ENCODE data around the gene ZFAND6.

The ZFAND6 gene

DNA sequence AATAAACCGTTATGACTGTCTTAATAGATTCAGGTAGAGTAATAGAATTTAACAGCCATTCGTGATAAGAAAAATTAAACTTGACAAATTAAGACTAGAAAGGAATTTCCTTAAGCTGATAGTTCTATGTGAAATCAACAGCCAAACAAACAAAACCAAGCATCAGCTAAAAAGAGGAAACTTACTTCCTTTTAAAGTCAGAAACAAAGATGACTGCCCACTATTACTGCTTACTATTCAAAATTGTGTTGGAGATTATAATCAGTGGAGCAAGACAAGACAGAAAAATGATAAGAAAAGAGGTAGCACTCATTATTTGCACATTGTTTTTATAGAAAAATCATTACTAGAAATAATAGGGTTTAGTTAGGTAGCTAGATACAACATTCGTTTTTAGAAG lies 79.5 kb downstream of the ZFAND6 start:
- intact Hi-C loops (cut with DNase I; ENCODE audit: low total_unique reads) = no loop called here
- Histone ChIP-seq H3K36me3 (peaks cover 17 to 36% (median 31%) of the 10 kb centered on the region in 3 donors), H3K27ac (no peak overlapping the region), H3K27me3 (no peaks in the 10 kb centered on the region), H3K4me1 (no peaks in the 10 kb centered on the region), H3K9me3 (no peaks in the 10 kb centered on the region), H3K4me3 (no peak overlapping the region)
- TF ChIP-seq, protein P1, sequence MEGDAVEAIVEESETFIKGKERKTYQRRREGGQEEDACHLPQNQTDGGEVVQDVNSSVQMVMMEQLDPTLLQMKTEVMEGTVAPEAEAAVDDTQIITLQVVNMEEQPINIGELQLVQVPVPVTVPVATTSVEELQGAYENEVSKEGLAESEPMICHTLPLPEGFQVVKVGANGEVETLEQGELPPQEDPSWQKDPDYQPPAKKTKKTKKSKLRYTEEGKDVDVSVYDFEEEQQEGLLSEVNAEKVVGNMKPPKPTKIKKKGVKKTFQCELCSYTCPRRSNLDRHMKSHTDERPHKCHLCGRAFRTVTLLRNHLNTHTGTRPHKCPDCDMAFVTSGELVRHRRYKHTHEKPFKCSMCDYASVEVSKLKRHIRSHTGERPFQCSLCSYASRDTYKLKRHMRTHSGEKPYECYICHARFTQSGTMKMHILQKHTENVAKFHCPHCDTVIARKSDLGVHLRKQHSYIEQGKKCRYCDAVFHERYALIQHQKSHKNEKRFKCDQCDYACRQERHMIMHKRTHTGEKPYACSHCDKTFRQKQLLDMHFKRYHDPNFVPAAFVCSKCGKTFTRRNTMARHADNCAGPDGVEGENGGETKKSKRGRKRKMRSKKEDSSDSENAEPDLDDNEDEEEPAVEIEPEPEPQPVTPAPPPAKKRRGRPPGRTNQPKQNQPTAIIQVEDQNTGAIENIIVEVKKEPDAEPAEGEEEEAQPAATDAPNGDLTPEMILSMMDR (IDR thresholded peaks at IDR 0.05) = no peak
- no peak for DNase-seq

DNA sequence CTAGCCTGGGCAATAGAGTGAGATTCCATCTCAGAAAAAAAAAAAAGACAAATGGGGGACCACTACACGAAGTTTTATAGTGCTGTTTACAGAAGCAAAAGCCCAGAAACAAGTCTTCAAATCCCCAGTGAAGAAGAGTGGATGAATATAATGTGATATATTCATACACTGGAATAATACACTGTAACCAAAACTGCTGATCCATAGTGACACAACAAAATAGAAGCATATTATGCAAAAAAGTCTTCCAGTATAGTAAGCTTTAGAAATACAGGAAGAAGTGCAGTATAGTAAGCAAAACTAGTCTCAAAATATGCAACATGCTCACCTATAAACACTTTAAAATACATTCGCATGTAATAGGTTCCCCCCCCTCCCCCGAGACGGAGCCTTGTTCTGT lies 81.4 kb downstream of the ZFAND6 start:
- no peak overlapping the region for H3K27ac ChIP-seq
- intact Hi-C loops (cut with DNase I; ENCODE audit: low total_unique reads) = no loop called here
- peaks cover 0 to 18% (median 15%) of the 10 kb centered on the region in 3 donors for H3K36me3 ChIP-seq
- no peaks in the 10 kb centered on the region for H3K4me1 ChIP-seq
- no peak for DNase-seq
- H3K4me3 ChIP-seq = no peak overlapping the region
- no peaks in the 10 kb centered on the region for H3K9me3 ChIP-seq
- no peaks in the 10 kb centered on the region for H3K27me3 ChIP-seq
- TF ChIP-seq, protein P1 (IDR thresholded peaks at IDR 0.05) = no peak

DNA sequence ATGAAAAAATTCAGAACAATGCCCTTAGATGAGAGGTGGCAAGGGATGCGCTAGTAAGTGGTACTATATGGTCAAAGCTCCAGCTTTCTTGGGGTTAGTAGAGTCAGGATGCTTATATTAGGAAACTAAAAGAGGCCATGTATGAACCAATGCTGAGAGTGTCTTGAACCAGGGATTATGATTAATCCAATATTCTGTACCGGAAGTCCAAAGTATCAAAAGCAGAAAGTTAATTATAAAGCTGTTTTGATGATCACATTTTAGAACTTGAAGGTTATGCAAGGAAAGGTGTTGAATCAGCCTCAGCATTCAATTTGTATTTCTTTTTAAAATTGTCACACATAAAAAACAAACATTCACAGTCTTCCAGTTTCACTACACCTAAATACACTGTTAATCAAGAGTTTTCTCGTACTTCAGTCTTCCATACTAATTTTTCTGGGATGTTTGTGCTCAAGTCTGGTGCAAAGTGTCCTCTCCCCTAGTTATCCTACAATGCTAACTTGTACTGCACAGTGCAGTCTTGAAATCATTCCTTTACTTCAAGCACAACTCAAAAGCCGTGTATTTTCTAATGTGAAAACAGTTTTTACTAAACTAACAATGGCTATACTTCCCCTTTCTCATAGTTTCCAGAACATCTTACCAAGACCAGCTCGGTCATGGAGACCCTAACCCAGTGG lies 82.6 kb downstream of the ZFAND6 start:
- TF ChIP-seq, protein P1 (IDR thresholded peaks at IDR 0.05) = no peak
- no peaks in the 10 kb centered on the region for H3K27me3 ChIP-seq
- no peak overlapping the region for H3K27ac ChIP-seq
- no peaks in the 10 kb centered on the region for H3K9me3 ChIP-seq
- no peak for DNase-seq
- H3K36me3 ChIP-seq = peaks cover 0 to 9% (median 8%) of the 10 kb centered on the region in 3 donors
- intact Hi-C loops (cut with DNase I; ENCODE audit: low total_unique reads) = no loop called here
- no peak overlapping the region for H3K4me3 ChIP-seq
- H3K4me1 ChIP-seq = no peaks in the 10 kb centered on the region

DNA sequence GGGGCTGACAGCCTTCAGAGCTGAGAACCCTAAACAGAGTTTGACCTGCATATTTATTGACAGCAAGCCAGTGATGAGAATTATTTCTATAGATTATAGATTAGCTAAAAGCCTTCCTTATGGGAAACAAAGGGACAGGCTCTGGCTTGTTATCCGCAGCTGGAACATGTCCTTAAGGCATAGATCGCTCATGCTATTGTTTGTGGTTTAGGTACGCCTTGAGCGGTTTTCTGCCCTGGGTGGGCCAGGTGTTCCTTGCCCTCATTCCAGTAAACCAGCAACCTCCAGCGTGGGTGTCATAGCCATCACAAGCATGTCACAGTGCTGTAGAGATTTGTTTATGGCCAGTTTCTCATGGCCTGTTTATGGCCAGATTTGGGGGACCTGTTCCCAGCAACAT lies 83.2 kb downstream of the ZFAND6 start:
- Histone ChIP-seq H3K4me3 (no peak overlapping the region), H3K36me3 (peaks cover 0 to 3% (median 3%) of the 10 kb centered on the region in 3 donors), H3K27ac (no peak overlapping the region), H3K9me3 (no peaks in the 10 kb centered on the region), H3K27me3 (no peaks in the 10 kb centered on the region), H3K4me1 (no peaks in the 10 kb centered on the region)
- TF ChIP-seq, protein P1 (IDR thresholded peaks at IDR 0.05) = no peak
- no peak for DNase-seq
- intact Hi-C loops (cut with DNase I; ENCODE audit: low total_unique reads) = no loop called here

DNA sequence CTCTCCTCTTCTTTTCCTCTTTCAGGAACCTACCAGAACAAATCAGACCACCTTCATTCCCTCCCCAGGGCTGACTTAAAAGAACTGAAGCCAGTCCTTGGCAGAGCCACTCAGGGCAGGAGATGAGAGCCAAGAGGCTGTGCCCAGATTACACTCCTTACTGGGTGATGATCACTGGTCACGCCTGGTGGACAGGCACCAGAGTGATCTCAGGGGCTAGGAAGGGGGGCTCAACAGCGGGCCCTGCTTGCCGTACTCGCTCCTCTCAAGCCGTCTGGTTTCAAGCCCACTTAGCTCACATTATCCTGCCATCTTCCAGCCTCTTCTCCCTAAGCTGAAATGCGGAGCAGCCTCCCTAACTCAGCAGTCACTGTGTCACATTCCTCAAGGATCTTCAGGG lies 91.7 kb downstream of the ZFAND6 start:
- Histone ChIP-seq H3K36me3 (no peaks in the 10 kb centered on the region), H3K27me3 (no peaks in the 10 kb centered on the region), H3K4me1 (peaks cover 0 to 27% (median 17%) of the 10 kb centered on the region in 4 donors), H3K4me3 (no peak overlapping the region), H3K27ac (peak overlapping the region; percentile 94), H3K9me3 (no peaks in the 10 kb centered on the region)
- TF ChIP-seq, protein P1 (IDR thresholded peaks at IDR 0.05) = no peak
- intact Hi-C loops (cut with DNase I; ENCODE audit: low total_unique reads) = loop anchor here (5.0 to 10.0 kb wide), 2 partner anchors 94 to 1894 kb away; partner anchors contain the start of genes MEX3B and ZFAND6
- no peak for DNase-seq

Data from tibial artery (tissue), 4 donors.